ENCODE data around the gene NGF.

NGF gene

GRCh38 chr1:115324649-115325420 lies 13.2 kb downstream of the NGF start:
- H3K4me1 ChIP-seq (ENCODE audit: control insufficient read depth in 1 of 2, insufficient read depth in 2 of 2, low read length in 2 of 2) = no peaks in the 10 kb centered on the region
- H3K27ac ChIP-seq (ENCODE audit: low read depth, low read length) = no peak overlapping the region
- H3K9ac ChIP-seq (ENCODE audit: low read depth in 1 of 2, low read length in 2 of 2) = no peak overlapping the region
- no peaks in the 10 kb centered on the region for H3K36me3 ChIP-seq (ENCODE audit: control insufficient read depth in 1 of 2, insufficient read depth in 2 of 2, low read length in 2 of 2)
- no peak overlapping the region for H3K4me3 ChIP-seq (ENCODE audit: low read depth in 1 of 2, low read length in 2 of 2)
- peaks cover 0 to 2% of the 10 kb centered on the region in 2 donors for H3K27me3 ChIP-seq (ENCODE audit: control insufficient read depth in 1 of 2, insufficient read depth in 2 of 2, low read length in 2 of 2)
- no peaks in the 10 kb centered on the region for H3K9me3 ChIP-seq (ENCODE audit: control insufficient read depth in 1 of 2, low read length in 2 of 2)

GRCh38 chr1:115323366-115324004 lies 14.6 kb downstream of the NGF start:
- H3K9ac ChIP-seq (ENCODE audit: low read depth in 1 of 2, low read length in 2 of 2) = no peak overlapping the region
- no peak overlapping the region for H3K27ac ChIP-seq (ENCODE audit: low read depth, low read length)
- no peak overlapping the region for H3K4me3 ChIP-seq (ENCODE audit: low read depth in 1 of 2, low read length in 2 of 2)
- H3K36me3 ChIP-seq (ENCODE audit: control insufficient read depth in 1 of 2, insufficient read depth in 2 of 2, low read length in 2 of 2) = no peaks in the 10 kb centered on the region
- H3K27me3 ChIP-seq (ENCODE audit: control insufficient read depth in 1 of 2, insufficient read depth in 2 of 2, low read length in 2 of 2) = peaks cover 0 to 2% of the 10 kb centered on the region in 2 donors
- no peaks in the 10 kb centered on the region for H3K9me3 ChIP-seq (ENCODE audit: control insufficient read depth in 1 of 2, low read length in 2 of 2)
- no peaks in the 10 kb centered on the region for H3K4me1 ChIP-seq (ENCODE audit: control insufficient read depth in 1 of 2, insufficient read depth in 2 of 2, low read length in 2 of 2)

- H3K9me3 ChIP-seq (ENCODE audit: control insufficient read depth in 1 of 2, low read length in 2 of 2) = no peaks in the 10 kb centered on the region
- no peaks in the 10 kb centered on the region for H3K4me1 ChIP-seq (ENCODE audit: control insufficient read depth in 1 of 2, insufficient read depth in 2 of 2, low read length in 2 of 2)
- no peak overlapping the region for H3K27ac ChIP-seq (ENCODE audit: low read depth, low read length)
Observed at GRCh38 chr1:115322631-115323030, 15.4 kb downstream of the NGF start.

GRCh38 chr1:115320377-115320776 lies 17.7 kb downstream of the NGF start:
- H3K4me1 ChIP-seq (ENCODE audit: control insufficient read depth in 1 of 2, insufficient read depth in 2 of 2, low read length in 2 of 2) = no peaks in the 10 kb centered on the region
- H3K9me3 ChIP-seq (ENCODE audit: control insufficient read depth in 1 of 2, low read length in 2 of 2) = no peaks in the 10 kb centered on the region
- no peak overlapping the region for H3K9ac ChIP-seq (ENCODE audit: low read depth in 1 of 2, low read length in 2 of 2)
- no peak overlapping the region for H3K4me3 ChIP-seq (ENCODE audit: low read depth in 1 of 2, low read length in 2 of 2)
- H3K36me3 ChIP-seq (ENCODE audit: control insufficient read depth in 1 of 2, insufficient read depth in 2 of 2, low read length in 2 of 2) = no peaks in the 10 kb centered on the region
- no peak overlapping the region for H3K27ac ChIP-seq (ENCODE audit: low read depth, low read length)
- H3K27me3 ChIP-seq (ENCODE audit: control insufficient read depth in 1 of 2, insufficient read depth in 2 of 2, low read length in 2 of 2) = peaks cover 0 to 2% of the 10 kb centered on the region in 2 donors

More at GRCh38 chr1:115322631-115323030, 15.4 kb downstream of the NGF start:
- no peaks in the 10 kb centered on the region for H3K36me3 ChIP-seq (ENCODE audit: control insufficient read depth in 1 of 2, insufficient read depth in 2 of 2, low read length in 2 of 2)
- H3K4me3 ChIP-seq (ENCODE audit: low read depth in 1 of 2, low read length in 2 of 2) = no peak overlapping the region
- H3K9ac ChIP-seq (ENCODE audit: low read depth in 1 of 2, low read length in 2 of 2) = no peak overlapping the region
- H3K27me3 ChIP-seq (ENCODE audit: control insufficient read depth in 1 of 2, insufficient read depth in 2 of 2, low read length in 2 of 2) = peaks cover 0 to 2% of the 10 kb centered on the region in 2 donors

- no peak overlapping the region for H3K27ac ChIP-seq (ENCODE audit: low read depth, low read length)
- no peaks in the 10 kb centered on the region for H3K9me3 ChIP-seq (ENCODE audit: control insufficient read depth in 1 of 2, low read length in 2 of 2)
- H3K9ac ChIP-seq (ENCODE audit: low read depth in 1 of 2, low read length in 2 of 2) = no peak overlapping the region
- no peaks in the 10 kb centered on the region for H3K4me1 ChIP-seq (ENCODE audit: control insufficient read depth in 1 of 2, insufficient read depth in 2 of 2, low read length in 2 of 2)
- H3K27me3 ChIP-seq (ENCODE audit: control insufficient read depth in 1 of 2, insufficient read depth in 2 of 2, low read length in 2 of 2) = peaks cover 0 to 2% of the 10 kb centered on the region in 2 donors
- no peak overlapping the region for H3K4me3 ChIP-seq (ENCODE audit: low read depth in 1 of 2, low read length in 2 of 2)
- H3K36me3 ChIP-seq (ENCODE audit: control insufficient read depth in 1 of 2, insufficient read depth in 2 of 2, low read length in 2 of 2) = no peaks in the 10 kb centered on the region
Observed at GRCh38 chr1:115319706-115320105, 18.3 kb downstream of the NGF start.

GRCh38 chr1:115317101-115318012 lies 20.7 kb downstream of the NGF start:
- Histone ChIP-seq H3K9me3 (ENCODE audit: control insufficient read depth in 1 of 2, low read length in 2 of 2) (no peaks in the 10 kb centered on the region), H3K36me3 (ENCODE audit: control insufficient read depth in 1 of 2, insufficient read depth in 2 of 2, low read length in 2 of 2) (no peaks in the 10 kb centered on the region), H3K9ac (ENCODE audit: low read depth in 1 of 2, low read length in 2 of 2) (no peak overlapping the region), H3K27ac (ENCODE audit: low read depth, low read length) (no peak overlapping the region), H3K4me3 (ENCODE audit: low read depth in 1 of 2, low read length in 2 of 2) (no peak overlapping the region), H3K27me3 (ENCODE audit: control insufficient read depth in 1 of 2, insufficient read depth in 2 of 2, low read length in 2 of 2) (no peaks in the 10 kb centered on the region), H3K4me1 (ENCODE audit: control insufficient read depth in 1 of 2, insufficient read depth in 2 of 2, low read length in 2 of 2) (no peaks in the 10 kb centered on the region)

GRCh38 chr1:115314765-115315164 lies 23.3 kb downstream of the NGF start:
- Histone ChIP-seq H3K9ac (ENCODE audit: low read depth in 1 of 2, low read length in 2 of 2) (no peak overlapping the region), H3K4me3 (ENCODE audit: low read depth in 1 of 2, low read length in 2 of 2) (no peak overlapping the region), H3K27ac (ENCODE audit: low read depth, low read length) (no peak overlapping the region), H3K36me3 (ENCODE audit: control insufficient read depth in 1 of 2, insufficient read depth in 2 of 2, low read length in 2 of 2) (no peaks in the 10 kb centered on the region), H3K4me1 (ENCODE audit: control insufficient read depth in 1 of 2, insufficient read depth in 2 of 2, low read length in 2 of 2) (no peaks in the 10 kb centered on the region), H3K27me3 (ENCODE audit: control insufficient read depth in 1 of 2, insufficient read depth in 2 of 2, low read length in 2 of 2) (no peaks in the 10 kb centered on the region), H3K9me3 (ENCODE audit: control insufficient read depth in 1 of 2, low read length in 2 of 2) (no peaks in the 10 kb centered on the region)

GRCh38 chr1:115314092-115314491 lies 24.0 kb downstream of the NGF start:
- H3K27ac ChIP-seq (ENCODE audit: low read depth, low read length) = no peak overlapping the region
- no peaks in the 10 kb centered on the region for H3K27me3 ChIP-seq (ENCODE audit: control insufficient read depth in 1 of 2, insufficient read depth in 2 of 2, low read length in 2 of 2)
- H3K4me1 ChIP-seq (ENCODE audit: control insufficient read depth in 1 of 2, insufficient read depth in 2 of 2, low read length in 2 of 2) = no peaks in the 10 kb centered on the region
- no peaks in the 10 kb centered on the region for H3K9me3 ChIP-seq (ENCODE audit: control insufficient read depth in 1 of 2, low read length in 2 of 2)
- no peaks in the 10 kb centered on the region for H3K36me3 ChIP-seq (ENCODE audit: control insufficient read depth in 1 of 2, insufficient read depth in 2 of 2, low read length in 2 of 2)
- no peak overlapping the region for H3K9ac ChIP-seq (ENCODE audit: low read depth in 1 of 2, low read length in 2 of 2)
- no peak overlapping the region for H3K4me3 ChIP-seq (ENCODE audit: low read depth in 1 of 2, low read length in 2 of 2)

- Histone ChIP-seq H3K4me3 (ENCODE audit: low read depth in 1 of 2, low read length in 2 of 2) (no peak overlapping the region), H3K27me3 (ENCODE audit: control insufficient read depth in 1 of 2, insufficient read depth in 2 of 2, low read length in 2 of 2) (no peaks in the 10 kb centered on the region), H3K9me3 (ENCODE audit: control insufficient read depth in 1 of 2, low read length in 2 of 2) (no peaks in the 10 kb centered on the region), H3K36me3 (ENCODE audit: control insufficient read depth in 1 of 2, insufficient read depth in 2 of 2, low read length in 2 of 2) (no peaks in the 10 kb centered on the region), H3K9ac (ENCODE audit: low read depth in 1 of 2, low read length in 2 of 2) (no peak overlapping the region), H3K27ac (ENCODE audit: low read depth, low read length) (no peak overlapping the region), H3K4me1 (ENCODE audit: control insufficient read depth in 1 of 2, insufficient read depth in 2 of 2, low read length in 2 of 2) (no peaks in the 10 kb centered on the region)
Observed at GRCh38 chr1:115313182-115313581, 24.9 kb downstream of the NGF start.

- Histone ChIP-seq H3K4me3 (ENCODE audit: low read depth in 1 of 2, low read length in 2 of 2) (no peak overlapping the region), H3K27me3 (ENCODE audit: control insufficient read depth in 1 of 2, insufficient read depth in 2 of 2, low read length in 2 of 2) (no peaks in the 10 kb centered on the region), H3K36me3 (ENCODE audit: control insufficient read depth in 1 of 2, insufficient read depth in 2 of 2, low read length in 2 of 2) (no peaks in the 10 kb centered on the region), H3K27ac (ENCODE audit: low read depth, low read length) (no peak overlapping the region), H3K9ac (ENCODE audit: low read depth in 1 of 2, low read length in 2 of 2) (no peak overlapping the region), H3K4me1 (ENCODE audit: control insufficient read depth in 1 of 2, insufficient read depth in 2 of 2, low read length in 2 of 2) (no peaks in the 10 kb centered on the region), H3K9me3 (ENCODE audit: control insufficient read depth in 1 of 2, low read length in 2 of 2) (no peaks in the 10 kb centered on the region)
Observed at GRCh38 chr1:115312742-115313141, 25.3 kb downstream of the NGF start.

All from duodenal mucosa (tissue), 2 donors.